ENCODE results near the gene LACRT. TPM values are rescaled to one million over a fixed set of nuclear protein-coding genes. Genes with fewer than 3 reads are reported as not detected.
"Not testable (repeated sequence)": the region's sequence is repeated elsewhere in the genome, so short reads cannot be mapped to it uniquely, and the experiment has no call there.

Gene LACRT
- total RNA-seq, 1 donor from 2014 or later: not detected

- H3K4me3 Mint-ChIP-seq (ENCODE audit: unreplicated experiment): no peak overlapping the region
- TF ChIP-seq CTCF (IDR thresholded peaks at IDR 0.05): no peak
- H3K27me3 Mint-ChIP-seq (ENCODE audit: unreplicated experiment): no peaks in the 10 kb centered on the region
- no peaks in the 10 kb centered on the region for H3K4me1 Mint-ChIP-seq (ENCODE audit: unreplicated experiment)
- H3K36me3 Mint-ChIP-seq (ENCODE audit: unreplicated experiment): no peaks in the 10 kb centered on the region
- no peak for DNase-seq (ENCODE audit: extremely low spot score, unreplicated experiment)
- no peak overlapping the region for H3K27ac Mint-ChIP-seq (ENCODE audit: unreplicated experiment)
- H3K9me3 Mint-ChIP-seq (ENCODE audit: unreplicated experiment): no peaks in the 10 kb centered on the region
Observed at GRCh38 chr12:54641089-54641488, 6.4 kb upstream of the LACRT start.

- H3K27me3 Mint-ChIP-seq (ENCODE audit: unreplicated experiment); H3K36me3 Mint-ChIP-seq (ENCODE audit: unreplicated experiment); DNase-seq (ENCODE audit: extremely low spot score, unreplicated experiment); H3K27ac Mint-ChIP-seq (ENCODE audit: unreplicated experiment); H3K4me1 Mint-ChIP-seq (ENCODE audit: unreplicated experiment); H3K9me3 Mint-ChIP-seq (ENCODE audit: unreplicated experiment); H3K4me3 Mint-ChIP-seq (ENCODE audit: unreplicated experiment): not testable (repeated sequence)
Observed at GRCh38 chr12:54639112-54639511, 4.4 kb upstream of the LACRT start.

GRCh38 chr12:54631988-54632728, 2.5 kb downstream of the LACRT start:
- no peak for TF ChIP-seq CTCF (IDR thresholded peaks at IDR 0.05)
- Mint-ChIP-seq H3K27me3 (ENCODE audit: unreplicated experiment) (no peaks in the 10 kb centered on the region), H3K4me3 (ENCODE audit: unreplicated experiment) (no peak overlapping the region), H3K4me1 (ENCODE audit: unreplicated experiment) (no peaks in the 10 kb centered on the region), H3K27ac (ENCODE audit: unreplicated experiment) (no peak overlapping the region), H3K36me3 (ENCODE audit: unreplicated experiment) (no peaks in the 10 kb centered on the region), H3K9me3 (ENCODE audit: unreplicated experiment) (peaks cover 4% of the 10 kb centered on the region)
- DNase-seq (ENCODE audit: extremely low spot score, unreplicated experiment): peak; percentile 48

DNA sequence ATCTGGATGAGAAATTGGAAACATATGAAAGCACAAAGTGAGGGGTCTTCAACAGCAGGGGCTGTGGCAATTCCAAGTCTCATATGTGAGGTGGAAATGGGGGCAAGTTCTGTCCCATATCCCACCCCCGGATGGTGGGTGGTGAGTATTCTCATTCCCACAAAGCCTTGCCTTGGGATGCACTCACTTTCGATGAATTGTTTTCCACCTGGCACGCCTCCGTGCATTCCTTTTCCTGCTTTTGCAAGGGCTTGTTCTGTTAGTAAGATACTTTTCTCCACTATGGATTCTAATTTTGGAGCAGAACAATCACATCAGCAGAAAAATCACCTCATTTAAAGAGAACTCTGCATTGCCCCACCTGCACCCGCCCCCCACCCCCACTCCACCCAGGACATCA, 3.1 kb downstream of the LACRT start:
- peaks cover 6% of the 10 kb centered on the region for H3K27me3 Mint-ChIP-seq (ENCODE audit: unreplicated experiment)
- peaks cover 4% of the 10 kb centered on the region for H3K9me3 Mint-ChIP-seq (ENCODE audit: unreplicated experiment)
- peak; percentile 66 for DNase-seq (ENCODE audit: extremely low spot score, unreplicated experiment)
- no peak for TF ChIP-seq CTCF (IDR thresholded peaks at IDR 0.05)
- no peaks in the 10 kb centered on the region for H3K36me3 Mint-ChIP-seq (ENCODE audit: unreplicated experiment)
- no peak overlapping the region for H3K4me3 Mint-ChIP-seq (ENCODE audit: unreplicated experiment)
- no peaks in the 10 kb centered on the region for H3K4me1 Mint-ChIP-seq (ENCODE audit: unreplicated experiment)
- no peak overlapping the region for H3K27ac Mint-ChIP-seq (ENCODE audit: unreplicated experiment)

- peak; percentile 53 for DNase-seq (ENCODE audit: extremely low spot score, unreplicated experiment)
- no peak for TF ChIP-seq CTCF (IDR thresholded peaks at IDR 0.05)
- H3K9me3 Mint-ChIP-seq (ENCODE audit: unreplicated experiment): peaks cover 4% of the 10 kb centered on the region
- peaks cover 15% of the 10 kb centered on the region for H3K27me3 Mint-ChIP-seq (ENCODE audit: unreplicated experiment)
- H3K4me3 Mint-ChIP-seq (ENCODE audit: unreplicated experiment): no peak overlapping the region
- no peaks in the 10 kb centered on the region for H3K36me3 Mint-ChIP-seq (ENCODE audit: unreplicated experiment)
- H3K4me1 Mint-ChIP-seq (ENCODE audit: unreplicated experiment): no peaks in the 10 kb centered on the region
- no peak overlapping the region for H3K27ac Mint-ChIP-seq (ENCODE audit: unreplicated experiment)
Observed at GRCh38 chr12:54629925-54630324, 4.8 kb downstream of the LACRT start.
